DMS53 (cell line): ENCODE data around the gene TMEM201.
"Not testable (repeated sequence)": the region's sequence is repeated elsewhere in the genome, so short reads cannot be mapped to it uniquely, and the experiment has no call there.

Experiments
- DNase-seq: peaks from one replicate; lab custom pipeline; 2025; lab: John Stamatoyannopoulos, UW

TMEM201 gene

DNA sequence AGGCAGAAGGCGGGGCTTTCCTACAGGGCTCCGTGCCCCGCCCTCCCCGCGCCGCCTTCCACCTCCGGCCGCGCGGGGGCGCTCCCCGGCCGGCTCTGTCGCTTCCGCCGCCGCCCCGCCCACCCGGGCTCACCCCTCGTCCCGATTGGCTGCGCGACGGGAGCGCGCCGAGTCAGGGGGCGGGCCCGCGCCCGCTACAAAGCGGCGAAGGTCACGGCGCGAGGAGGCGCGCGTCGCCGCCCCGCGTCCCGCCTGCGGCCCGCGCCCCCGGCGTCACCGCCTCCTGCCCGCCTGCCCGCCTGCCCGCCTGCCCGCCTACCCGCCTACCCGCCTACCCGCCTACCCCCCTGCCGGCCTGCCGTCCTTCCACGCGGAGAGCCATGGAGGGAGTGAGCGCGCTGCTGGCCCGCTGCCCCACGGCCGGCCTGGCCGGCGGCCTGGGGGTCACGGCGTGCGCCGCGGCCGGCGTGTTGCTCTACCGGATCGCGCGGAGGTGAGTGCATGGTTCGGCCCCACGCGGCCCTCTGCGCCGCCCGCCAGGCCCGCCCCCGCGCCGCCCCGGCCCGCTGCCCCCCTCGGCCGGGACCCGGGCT, at the start of gene TMEM201:
TSS of gene TMEM201 (plus strand) at position 361 of the 593 bp plus-strand sequence. CDS start at position 381, 20 bp downstream.
- DNase-seq = peak; percentile 98

- peak; percentile 99 for DNase-seq
Measured at GRCh38 chr1:9539165-9539828, 49.4 kb upstream of the TMEM201 start, which contains the start of gene SLC25A33. Gene SLC25A33, plus strand, starts transcription at chr1:9539465. Its CDS starts 227 bp downstream, at chr1:9539692.

GRCh38 chr1:9539829-9540550, 48.7 kb upstream of the TMEM201 start:
- DNase-seq = peak; percentile 85

GRCh38 chr1:9542430-9542829, 46.3 kb upstream of the TMEM201 start:
- DNase-seq = peak; percentile 22

DNA sequence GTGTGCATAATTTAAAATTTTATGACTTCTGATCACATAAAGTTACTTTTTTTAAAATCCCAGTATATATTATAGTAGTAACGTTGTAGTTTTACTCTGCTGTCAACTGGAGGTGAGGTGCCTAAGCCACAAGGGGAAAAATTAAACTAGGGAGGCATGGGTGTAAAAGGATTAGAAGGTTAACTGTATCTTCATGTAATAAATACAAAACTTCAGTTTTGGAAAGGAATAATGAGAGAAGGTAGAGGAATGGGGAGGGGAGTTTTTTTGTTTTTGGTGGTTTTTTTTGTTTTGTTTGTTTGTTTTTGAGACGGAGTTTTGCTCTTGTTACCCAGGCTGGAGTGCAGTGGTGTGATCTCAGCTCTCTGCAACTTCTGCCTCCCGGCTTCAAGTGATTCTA, 43.8 kb upstream of the TMEM201 start:
- no peak for DNase-seq

DNA sequence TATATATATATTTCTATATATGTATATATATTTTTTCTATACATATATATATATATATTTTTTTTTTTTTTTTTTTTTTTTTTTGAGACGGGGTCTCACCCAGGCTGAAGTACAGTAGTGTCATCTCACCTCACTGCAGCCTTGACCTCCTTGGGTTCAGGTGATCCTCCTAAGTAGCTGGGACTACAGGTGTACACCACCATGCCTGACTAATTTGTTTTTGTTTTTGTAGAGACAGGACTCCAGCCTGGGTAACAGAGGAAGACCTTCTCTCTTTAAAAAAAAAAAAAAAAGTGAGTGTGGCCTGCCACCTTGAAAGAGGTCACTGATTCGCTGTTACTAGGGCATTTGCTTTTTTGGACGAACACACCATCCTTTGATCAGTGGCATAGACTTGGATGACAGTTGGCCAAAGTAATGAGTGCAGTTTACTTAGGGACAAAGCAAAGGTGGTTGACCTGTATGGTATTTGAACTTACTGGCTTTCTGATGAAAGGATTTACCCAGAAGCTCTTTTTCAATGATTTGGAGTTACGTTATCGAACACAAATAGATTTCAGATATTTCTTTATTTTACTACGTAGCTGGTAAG, 38.7 kb upstream of the TMEM201 start:
- no peak for DNase-seq

GRCh38 chr1:9551984-9552383, 36.7 kb upstream of the TMEM201 start:
- DNase-seq = no peak

DNA sequence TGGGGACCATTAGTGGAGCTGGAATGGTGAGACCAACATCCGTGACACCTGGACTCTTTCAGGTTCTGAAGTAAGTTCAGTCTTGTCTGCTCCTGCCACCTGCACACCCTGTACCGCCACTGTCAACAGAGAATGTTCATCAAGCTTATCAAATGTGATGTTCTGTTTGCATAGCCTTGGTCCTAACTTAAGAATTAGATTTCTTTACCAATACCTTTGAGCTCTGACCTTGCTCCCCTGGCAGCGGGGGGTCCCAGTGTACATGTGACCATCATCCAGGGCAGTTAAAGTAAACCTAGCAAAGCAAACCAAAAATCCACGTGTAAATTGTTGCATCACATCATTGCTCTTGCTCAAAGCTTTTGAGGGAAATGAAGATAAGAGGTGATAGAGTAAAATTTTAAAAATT, 35.0 kb upstream of the TMEM201 start:
- DNase-seq = no peak

GRCh38 chr1:9555942-9556341, 32.8 kb upstream of the TMEM201 start:
- no peak for DNase-seq

DNA sequence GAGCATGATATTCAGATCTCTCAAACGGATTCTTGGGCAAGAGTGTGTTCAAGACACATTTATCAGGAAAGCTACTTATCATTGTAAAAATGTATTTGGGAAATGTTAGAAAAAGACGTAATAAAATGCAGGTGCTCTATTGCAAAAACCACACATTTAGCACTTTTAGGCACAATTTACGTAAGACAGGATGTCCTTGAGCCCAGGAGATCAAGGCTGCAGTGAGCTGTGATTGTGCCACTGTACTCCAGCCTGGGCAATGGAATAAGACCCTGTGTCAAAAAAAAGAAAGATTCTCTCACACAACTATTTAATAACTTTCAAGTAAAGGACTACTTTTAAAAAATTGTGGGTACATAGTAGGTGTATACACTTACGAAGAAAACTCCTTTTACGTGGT, 31.1 kb upstream of the TMEM201 start:
- DNase-seq = no peak

DNA sequence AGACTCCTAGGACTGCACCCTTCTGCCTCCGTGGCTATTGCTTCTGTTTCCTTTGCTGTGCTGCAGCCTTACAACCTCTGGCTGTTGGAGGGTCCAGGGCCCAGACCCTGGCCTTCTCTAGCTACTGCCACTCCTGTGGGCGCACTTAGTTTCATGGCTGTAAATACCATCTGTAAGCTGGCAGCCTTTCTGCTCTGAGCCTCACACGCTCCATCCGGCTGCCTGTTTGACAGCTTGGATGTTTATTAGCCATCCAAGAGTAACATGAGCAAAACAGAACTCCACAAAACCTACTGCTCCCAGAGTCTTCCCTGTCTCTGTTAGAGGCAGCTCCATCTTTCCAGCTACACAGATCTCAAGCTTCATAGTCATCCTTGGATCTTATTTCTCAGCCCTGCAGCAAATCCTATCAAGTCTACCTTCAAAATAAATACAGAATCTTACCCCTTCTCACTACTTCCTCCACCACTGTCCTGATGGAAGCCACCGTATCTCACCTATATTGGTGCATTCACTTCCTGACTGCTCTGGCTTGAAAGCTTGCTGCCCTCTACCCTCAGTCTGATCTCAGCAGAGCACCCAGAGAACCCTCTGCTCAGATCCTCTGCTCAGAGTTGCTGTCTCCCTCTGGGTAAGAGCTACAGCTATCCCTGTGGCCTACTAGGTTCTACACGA, 30.3 kb upstream of the TMEM201 start:
- no peak for DNase-seq

DNA sequence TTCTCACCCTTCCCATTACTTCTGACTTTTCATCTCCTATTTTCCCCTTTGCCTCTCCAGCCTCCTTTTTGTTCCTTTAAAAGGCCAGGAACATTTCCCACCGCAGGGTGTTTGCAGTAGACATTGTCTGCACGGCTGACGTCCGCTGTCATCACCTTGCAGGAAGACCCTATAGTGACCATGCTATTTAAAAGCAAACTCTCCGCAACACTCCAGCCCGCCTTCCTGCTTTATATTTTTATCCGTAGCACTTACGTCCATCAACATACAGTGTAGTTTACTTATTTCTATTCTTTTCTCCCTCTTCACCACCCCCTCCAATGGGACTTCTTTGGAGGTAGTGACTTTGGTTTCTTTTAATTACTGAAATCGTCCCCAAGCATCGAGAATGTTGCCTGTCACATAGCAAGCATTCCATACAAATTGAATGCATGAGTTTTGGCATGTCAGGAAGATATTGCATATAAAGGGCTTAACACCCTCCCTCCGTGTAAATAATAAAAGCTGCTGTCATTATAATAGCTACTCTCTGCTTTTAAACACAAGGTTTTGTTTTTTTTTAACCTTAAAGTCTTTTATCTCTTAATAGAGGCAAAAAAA, 29.7 kb upstream of the TMEM201 start:
- DNase-seq = no peak

DNA sequence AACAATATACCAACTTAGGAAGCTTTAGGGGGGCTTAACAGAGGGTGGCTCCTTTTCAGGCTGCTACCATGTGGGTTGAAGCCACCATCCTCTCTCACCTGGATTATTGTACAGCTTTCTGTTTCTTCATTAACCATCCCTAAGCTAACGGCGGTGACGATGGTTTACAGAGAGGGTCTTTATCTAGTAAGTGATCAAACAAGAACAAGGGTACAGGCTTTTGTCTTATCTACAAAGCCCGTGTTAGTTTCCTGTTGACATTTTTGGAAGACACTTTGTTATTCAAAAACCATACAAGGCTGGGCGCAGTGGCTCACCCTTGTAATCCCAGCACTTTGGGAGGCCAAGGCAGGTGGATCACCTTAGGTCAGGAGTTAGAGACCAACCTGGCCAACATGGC, 29.0 kb upstream of the TMEM201 start:
- no peak for DNase-seq

DNA sequence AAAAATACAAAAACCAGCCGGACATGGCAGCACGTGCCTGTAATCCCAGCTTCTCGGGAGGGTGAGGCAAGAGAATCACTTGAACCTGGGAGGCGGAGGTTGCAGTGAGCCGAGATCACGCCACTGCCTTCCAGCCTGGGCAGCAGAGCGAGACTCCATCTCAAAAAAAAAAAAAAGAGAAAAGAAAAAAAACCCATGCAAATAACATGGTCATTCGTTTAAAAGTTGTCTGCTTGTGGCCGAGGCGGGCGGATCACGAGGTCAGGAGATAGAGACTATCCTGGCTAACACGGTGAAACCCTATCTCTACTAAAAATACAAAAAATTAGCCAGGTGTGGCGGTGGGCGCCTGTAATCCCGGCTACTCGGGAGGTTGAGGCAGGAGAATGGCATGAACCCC, 28.6 kb upstream of the TMEM201 start:
- DNase-seq = not testable (repeated sequence)

GRCh38 chr1:9561429-9561828, 27.3 kb upstream of the TMEM201 start:
- DNase-seq = peak; percentile 80

DNA sequence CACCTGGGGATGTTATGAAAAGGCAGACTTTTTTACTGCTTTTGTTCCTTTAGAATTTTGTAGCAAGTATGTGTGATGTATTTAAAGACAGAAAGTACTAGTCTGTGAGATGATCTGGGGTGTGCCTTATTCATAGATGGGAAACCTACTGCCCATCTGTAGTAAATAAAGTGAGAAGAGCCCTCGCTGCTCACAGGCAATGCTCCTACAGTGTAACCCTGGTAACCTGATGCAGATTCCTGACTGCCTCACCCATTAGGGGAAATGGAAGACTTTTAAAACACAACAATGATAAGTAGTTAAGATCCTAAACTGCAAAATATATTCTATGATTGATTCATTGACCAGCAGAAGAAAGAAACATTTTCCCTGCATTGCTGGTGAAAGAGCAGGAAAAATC, 19.4 kb upstream of the TMEM201 start:
- no peak for DNase-seq

DNA sequence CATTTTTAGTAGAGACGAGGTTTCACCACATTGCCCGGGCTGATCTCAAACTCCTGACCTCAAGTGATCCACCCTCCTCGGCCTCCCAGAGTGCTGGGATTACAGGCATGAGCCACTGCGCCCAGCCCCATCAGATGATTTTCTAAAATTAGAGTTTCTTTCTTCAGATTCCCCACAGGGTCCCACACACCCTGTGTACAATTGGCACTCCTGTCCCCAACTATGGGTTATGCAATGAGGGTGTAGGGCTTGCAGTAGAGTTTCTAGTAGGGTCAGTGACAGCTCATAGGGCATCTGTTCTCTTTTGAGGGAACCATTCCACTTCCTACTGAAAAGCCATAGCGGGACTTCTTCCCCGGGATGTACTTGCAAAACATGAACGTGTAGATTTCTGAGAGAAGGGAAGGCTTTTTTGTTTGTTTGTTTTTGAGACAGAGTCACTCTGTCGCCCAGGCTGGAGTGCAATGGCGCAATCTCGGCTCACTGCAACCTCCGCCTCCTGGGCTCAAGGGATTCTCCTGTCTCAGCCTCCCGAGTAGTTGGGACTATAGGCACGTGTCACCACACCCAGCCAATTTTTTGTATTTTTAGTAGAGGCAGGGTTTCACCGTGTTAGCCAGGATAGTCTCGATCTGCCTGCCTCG, 17.7 kb upstream of the TMEM201 start:
- not testable (repeated sequence) for DNase-seq

DNA sequence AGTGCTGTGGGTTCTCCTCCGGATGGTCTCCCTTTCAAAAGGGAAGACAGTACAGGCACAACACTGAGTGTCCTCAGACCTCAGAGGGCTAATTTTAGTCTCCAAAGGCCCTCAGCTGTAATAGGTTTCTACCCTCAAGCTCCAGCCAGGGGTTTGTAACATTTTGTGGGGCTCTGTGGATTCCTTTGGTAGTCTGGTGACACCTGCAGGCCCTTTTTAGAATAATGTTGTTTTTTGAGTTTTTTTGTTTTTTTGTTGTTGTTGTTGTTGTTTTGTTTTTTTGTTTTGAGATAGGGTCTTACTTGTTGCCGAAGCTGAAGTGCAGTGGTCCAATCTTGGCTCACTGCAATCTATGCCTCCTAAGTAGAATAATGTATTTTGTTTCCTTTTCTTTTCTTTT, 15.0 kb upstream of the TMEM201 start:
- DNase-seq = peak; percentile 42

- no peak for DNase-seq
Measured at GRCh38 chr1:9575486-9575885, 13.2 kb upstream of the TMEM201 start.

GRCh38 chr1:9576903-9577302, 11.8 kb upstream of the TMEM201 start:
- DNase-seq = no peak

DNA sequence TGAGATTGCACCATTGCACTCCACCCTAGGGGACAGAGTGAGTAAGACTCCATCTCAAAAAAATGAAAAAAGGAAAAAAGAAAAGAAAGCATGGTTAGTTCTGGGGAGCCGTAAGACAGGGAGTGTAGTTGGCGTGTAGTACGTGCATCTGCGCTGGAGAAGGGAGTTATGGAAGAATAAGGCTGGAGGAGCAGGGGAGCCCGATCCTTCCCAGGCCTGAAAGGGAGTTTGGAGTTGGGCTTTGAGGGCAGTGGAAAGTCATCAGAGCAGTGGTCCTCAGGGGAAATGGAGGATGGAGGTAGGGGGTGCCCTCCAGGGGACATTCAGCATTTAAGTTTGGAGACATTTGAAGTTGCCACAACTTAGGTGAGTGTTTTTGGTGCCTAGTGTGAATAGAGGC, 11.3 kb upstream of the TMEM201 start:
- no peak for DNase-seq
